ENCODE results near the gene FNDC3B.

GRCh38 chr3:172309741-172310427 lies 270.5 kb downstream of the FNDC3B start:
- TF ChIP-seq RFX5 (IDR thresholded peaks at IDR 0.05): no peak
- TF ChIP-seq SMC3 (IDR thresholded peaks at IDR 0.05): no peak
- no peak for TF ChIP-seq CHD2 (IDR thresholded peaks at IDR 0.05; ENCODE audit: low read length, partially characterized antibody)
- no peak for TF ChIP-seq RNF2 (IDR thresholded peaks at IDR 0.05; ENCODE audit: borderline replicate concordance, low read depth)
- TF ChIP-seq REST (IDR thresholded peaks at IDR 0.05): no peak
- no peak for TF ChIP-seq CTCF (IDR thresholded peaks at IDR 0.05)
- no peak for TF ChIP-seq MAFK (IDR thresholded peaks at IDR 0.05; ENCODE audit: partially characterized antibody)

Data from A549 (cell line).